GM23338 (cell line): ENCODE data around the gene WIPF3. TPM values are rescaled to one million over a fixed set of nuclear protein-coding genes. Genes with fewer than 3 reads are reported as not detected.

Experiments
- ATAC-seq: fragments of 200-7000 bp; cut with Tn5 transposase; 3 replicates; pipeline ENCODE4 v1.9.1; 2020
- DNase-seq: peaks from one replicate; pipeline ENCODE4 v3.0.0-alpha.2; 2015; ENCODE audit warnings: low spot score
- H2AFZ ChIP-seq: fragments of 200-600 bp; sonication (generic); 2 replicates; pipeline ENCODE4 v1.8.0; 2016; ENCODE audit warnings: antibody characterized with exemption, mild to moderate bottlenecking, moderate library complexity
- H3F3A ChIP-seq: fragments of 200-600 bp; sonication (generic); replicated peaks from 2 replicates; pipeline ENCODE4 v1.8.0; 2017; ENCODE audit warnings: antibody characterized with exemption, mixed run types, low read depth
- H3K27ac ChIP-seq: fragments of 200-600 bp; sonication (generic); 2 replicates; pipeline ENCODE4 v1.6.1; 2016; ENCODE audit warnings: low read depth
- H3K27me3 ChIP-seq: fragments of 200-600 bp; sonication (generic); 2 replicates; pipeline ENCODE4 v1.8.0; 2016; ENCODE audit warnings: mild to moderate bottlenecking, mixed run types, moderate library complexity; ENCODE audit not compliant: insufficient read depth
- H3K36me3 ChIP-seq: fragments of 200-600 bp; sonication (generic); 2 replicates; pipeline ENCODE4 v1.8.0; 2016; ENCODE audit warnings: mild to moderate bottlenecking; ENCODE audit not compliant: insufficient read depth
- H3K4me1 ChIP-seq: fragments of 200-600 bp; sonication (generic); 2 replicates; pipeline ENCODE4 v1.8.0; 2016; ENCODE audit warnings: mild to moderate bottlenecking, moderate library complexity; ENCODE audit not compliant: insufficient read depth
- H3K4me2 ChIP-seq: fragments of 200-600 bp; sonication (generic); 2 replicates; pipeline ENCODE4 v1.7.1; 2017; ENCODE audit warnings: mixed run types
- H3K4me3 ChIP-seq: fragments of 200-600 bp; sonication (generic); 2 replicates; pipeline ENCODE4 v1.6.1; 2016; ENCODE audit warnings: mixed run types
- H3K79me2 ChIP-seq: fragments of 200-600 bp; sonication (generic); replicated peaks from 2 replicates; pipeline ENCODE4 v1.8.0; 2017; ENCODE audit warnings: mild to moderate bottlenecking; ENCODE audit not compliant: insufficient read depth
- H3K9me2 ChIP-seq: fragments of 200-600 bp; sonication (generic); 2 replicates; pipeline ENCODE4 v1.8.0; 2017; ENCODE audit not compliant: insufficient read depth
- H4K20me1 ChIP-seq: fragments of 200-600 bp; sonication (generic); replicated peaks from 2 replicates; pipeline ENCODE4 v1.8.0; 2017; ENCODE audit warnings: mild to moderate bottlenecking; ENCODE audit not compliant: insufficient read depth
- H3K27ac Mint-ChIP-seq: 2 replicates; pipeline ENCODE4 v1.8.0; 2020; ENCODE audit warnings: inconsistent platforms, mild to moderate bottlenecking, moderate library complexity, mixed read lengths
- H3K27me3 Mint-ChIP-seq: 3 replicates; pipeline ENCODE4 v1.8.0; 2022; ENCODE audit warnings: low read depth, mild to moderate bottlenecking, moderate library complexity, mixed read lengths, inconsistent platforms; ENCODE audit not compliant: insufficient read depth, poor library complexity
- H3K36me3 Mint-ChIP-seq: 3 replicates; pipeline ENCODE4 v1.8.0; 2021; ENCODE audit warnings: low read depth, mild to moderate bottlenecking, inconsistent platforms, moderate library complexity, mixed read lengths
- H3K4me1 Mint-ChIP-seq: 3 replicates; pipeline ENCODE4 v1.8.0; 2020; ENCODE audit warnings: mild to moderate bottlenecking, inconsistent platforms, mixed read lengths
- H3K4me3 Mint-ChIP-seq: 3 replicates; pipeline ENCODE4 v1.8.0; 2021; ENCODE audit warnings: moderate library complexity, mild to moderate bottlenecking, inconsistent platforms, mixed read lengths
- H3K9me3 Mint-ChIP-seq: 3 replicates; pipeline ENCODE4 v1.8.0; 2020; ENCODE audit warnings: moderate library complexity, mild to moderate bottlenecking, inconsistent platforms, mixed read lengths
- CREB1 ChIP-seq: fragments of 250-450 bp; sonication (Bioruptor Pico); IDR thresholded peaks from 2 replicates; pipeline ENCODE4 v1.5.0; 2020; ENCODE audit warnings: low read depth, mild to moderate bottlenecking, moderate library complexity
- CTCF ChIP-seq, 2 experiments: fragments of 200-600 bp in 1 of 2; sonication (generic) in 1 of 2; conservative IDR thresholded peaks; 2 replicates each; pipeline versions ENCODE4 v1.5.1 to v1.6.1; 2016 to 2017; ENCODE audit warnings: antibody characterized with exemption in 2 of 2, low read depth in 2 of 2, mild to moderate bottlenecking in 2 of 2, moderate library complexity in 1 of 2
- ETS1 ChIP-seq: IDR thresholded peaks from 2 replicates; pipeline ENCODE4 v1.6.1; 2016; ENCODE audit warnings: antibody characterized with exemption
- EZH2phosphoT487 ChIP-seq: fragments of 200-600 bp; sonication (generic); IDR thresholded peaks from one replicate; pipeline ENCODE4 v1.8.1; 2018; ENCODE audit warnings: antibody characterized with exemption; ENCODE audit not compliant: unreplicated experiment
- JUNB ChIP-seq: IDR thresholded peaks from one replicate; pipeline ENCODE4 v1.6.1; 2016; ENCODE audit warnings: antibody characterized with exemption; ENCODE audit not compliant: unreplicated experiment
- NANOG ChIP-seq: IDR thresholded peaks from 2 replicates; pipeline ENCODE4 v1.6.1; 2016; ENCODE audit warnings: antibody characterized with exemption, borderline replicate concordance
- STAT1 ChIP-seq: IDR thresholded peaks from one replicate; pipeline ENCODE4 v1.6.1; 2016; ENCODE audit warnings: antibody characterized with exemption; ENCODE audit not compliant: unreplicated experiment
- ZNF114 ChIP-seq: fragments of 250-450 bp; sonication (Bioruptor Pico); IDR thresholded peaks from 2 replicates; pipeline ENCODE4 v1.5.0; 2020; ENCODE audit warnings: mild to moderate bottlenecking, moderate library complexity
- ZNF331 ChIP-seq: fragments of 250-450 bp; sonication (Bioruptor Pico); IDR thresholded peaks from 2 replicates; pipeline ENCODE4 v1.5.0; 2020; ENCODE audit warnings: low read depth, mild to moderate bottlenecking, moderate library complexity
- polyA plus RNA-seq: library from polyadenylated mRNA; unstranded; fragments of >200 nt; fragmentation: Nextera tagmentation; extraction: Ambion mirVana; gene quantifications from 2 replicates; pipeline ENCODE4 v1.2.1, GENCODE V29; 2016
- total RNA-seq: library from RNA; depleted of rRNA; stranded (reverse); fragments of >200 nt; shearing (Covaris generic); gene quantifications from 2 replicates; pipeline ENCODE4 v1.2.3, GENCODE V29; 2014
- TF ChIP-seq, protein P1 (sequence below): fragments of 250-450 bp; sonication (Bioruptor Pico); IDR thresholded peaks from 2 replicates; pipeline ENCODE4 v1.5.0; 2020; ENCODE audit warnings: mild to moderate bottlenecking, moderate library complexity

Gene WIPF3
- total and polyA plus RNA-seq, 2 experiments from 2014 or later: 5.7 to 11.4 TPM

GRCh38 chr7:29779017-29779416, 27.3 kb upstream of the WIPF3 start:
- H3K4me1 Mint-ChIP-seq: no peaks in the 10 kb centered on the region
- no peaks in the 10 kb centered on the region for H4K20me1 ChIP-seq
- no peak overlapping the region for H3K27ac Mint-ChIP-seq
- H3K4me3 Mint-ChIP-seq: no peak overlapping the region
- no peaks in the 10 kb centered on the region for H3K79me2 ChIP-seq
- no peaks in the 10 kb centered on the region for H3K27me3 ChIP-seq
- no peaks in the 10 kb centered on the region for H3K4me1 ChIP-seq
- H3K9me2 ChIP-seq: no peaks in the 10 kb centered on the region
- no peak overlapping the region for H3K27ac ChIP-seq
- no peak for ATAC-seq
- H3F3A ChIP-seq: no peaks in the 10 kb centered on the region
- TF ChIP-seq ZNF114 (CRISPR knock-in tag) (no peak), ZNF331 (CRISPR knock-in tag) (no peak), JUNB (no peak), EZH2phosphoT487 (no peak)
- no peaks in the 10 kb centered on the region for H3K9me3 Mint-ChIP-seq
- no peak overlapping the region for H3K4me3 ChIP-seq
- H3K36me3 Mint-ChIP-seq: no peaks in the 10 kb centered on the region
- no peak for DNase-seq
- H2AFZ ChIP-seq: no peak overlapping the region
- no peak overlapping the region for H3K4me2 ChIP-seq
- H3K36me3 ChIP-seq: no peaks in the 10 kb centered on the region
- H3K27me3 Mint-ChIP-seq: no peaks in the 10 kb centered on the region

DNA sequence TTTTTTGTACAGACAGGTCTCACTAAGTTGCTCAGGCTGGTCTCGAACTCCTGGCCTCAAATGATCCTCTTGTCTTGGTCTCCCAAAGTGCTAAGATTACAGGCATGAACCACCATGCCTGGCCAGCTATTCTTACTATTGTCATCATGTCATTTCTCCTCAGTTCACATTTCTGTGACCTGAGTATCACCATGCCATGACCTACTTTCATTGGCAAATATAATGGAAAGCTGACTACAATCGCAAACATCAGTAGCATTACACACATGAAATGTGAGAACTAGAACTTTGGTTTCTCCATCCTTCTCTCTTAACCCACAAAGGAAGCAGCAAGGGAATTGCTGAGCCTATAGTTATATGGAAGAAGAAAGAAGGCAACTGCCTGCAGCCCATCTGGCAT, 26.0 kb upstream of the WIPF3 start:
- no peak overlapping the region for H3K4me3 ChIP-seq
- H3K79me2 ChIP-seq: no peaks in the 10 kb centered on the region
- H3K27me3 Mint-ChIP-seq: no peaks in the 10 kb centered on the region
- no peaks in the 10 kb centered on the region for H3K9me3 Mint-ChIP-seq
- no peaks in the 10 kb centered on the region for H3K27me3 ChIP-seq
- H3K36me3 Mint-ChIP-seq: no peaks in the 10 kb centered on the region
- no peak for ATAC-seq
- no peak overlapping the region for H3K4me2 ChIP-seq
- H3K27ac ChIP-seq: no peak overlapping the region
- H4K20me1 ChIP-seq: no peaks in the 10 kb centered on the region
- no peak overlapping the region for H2AFZ ChIP-seq
- no peak for DNase-seq
- no peaks in the 10 kb centered on the region for H3K4me1 Mint-ChIP-seq
- H3K9me2 ChIP-seq: no peaks in the 10 kb centered on the region
- no peak overlapping the region for H3K27ac Mint-ChIP-seq
- H3K4me1 ChIP-seq: no peaks in the 10 kb centered on the region
- no peaks in the 10 kb centered on the region for H3K36me3 ChIP-seq
- H3F3A ChIP-seq: no peaks in the 10 kb centered on the region
- no peak overlapping the region for H3K4me3 Mint-ChIP-seq
- TF ChIP-seq STAT1: no peak
- TF ChIP-seq JUNB: no peak
- TF ChIP-seq CTCF (conservative IDR thresholded peaks at IDR 0.05; ENCODE audit: low read depth in 2 of 2): no peak
- TF ChIP-seq CREB1 (CRISPR knock-in tag): no peak
- no peak for TF ChIP-seq ETS1
- no peak for TF ChIP-seq EZH2phosphoT487
- TF ChIP-seq, protein P1, sequence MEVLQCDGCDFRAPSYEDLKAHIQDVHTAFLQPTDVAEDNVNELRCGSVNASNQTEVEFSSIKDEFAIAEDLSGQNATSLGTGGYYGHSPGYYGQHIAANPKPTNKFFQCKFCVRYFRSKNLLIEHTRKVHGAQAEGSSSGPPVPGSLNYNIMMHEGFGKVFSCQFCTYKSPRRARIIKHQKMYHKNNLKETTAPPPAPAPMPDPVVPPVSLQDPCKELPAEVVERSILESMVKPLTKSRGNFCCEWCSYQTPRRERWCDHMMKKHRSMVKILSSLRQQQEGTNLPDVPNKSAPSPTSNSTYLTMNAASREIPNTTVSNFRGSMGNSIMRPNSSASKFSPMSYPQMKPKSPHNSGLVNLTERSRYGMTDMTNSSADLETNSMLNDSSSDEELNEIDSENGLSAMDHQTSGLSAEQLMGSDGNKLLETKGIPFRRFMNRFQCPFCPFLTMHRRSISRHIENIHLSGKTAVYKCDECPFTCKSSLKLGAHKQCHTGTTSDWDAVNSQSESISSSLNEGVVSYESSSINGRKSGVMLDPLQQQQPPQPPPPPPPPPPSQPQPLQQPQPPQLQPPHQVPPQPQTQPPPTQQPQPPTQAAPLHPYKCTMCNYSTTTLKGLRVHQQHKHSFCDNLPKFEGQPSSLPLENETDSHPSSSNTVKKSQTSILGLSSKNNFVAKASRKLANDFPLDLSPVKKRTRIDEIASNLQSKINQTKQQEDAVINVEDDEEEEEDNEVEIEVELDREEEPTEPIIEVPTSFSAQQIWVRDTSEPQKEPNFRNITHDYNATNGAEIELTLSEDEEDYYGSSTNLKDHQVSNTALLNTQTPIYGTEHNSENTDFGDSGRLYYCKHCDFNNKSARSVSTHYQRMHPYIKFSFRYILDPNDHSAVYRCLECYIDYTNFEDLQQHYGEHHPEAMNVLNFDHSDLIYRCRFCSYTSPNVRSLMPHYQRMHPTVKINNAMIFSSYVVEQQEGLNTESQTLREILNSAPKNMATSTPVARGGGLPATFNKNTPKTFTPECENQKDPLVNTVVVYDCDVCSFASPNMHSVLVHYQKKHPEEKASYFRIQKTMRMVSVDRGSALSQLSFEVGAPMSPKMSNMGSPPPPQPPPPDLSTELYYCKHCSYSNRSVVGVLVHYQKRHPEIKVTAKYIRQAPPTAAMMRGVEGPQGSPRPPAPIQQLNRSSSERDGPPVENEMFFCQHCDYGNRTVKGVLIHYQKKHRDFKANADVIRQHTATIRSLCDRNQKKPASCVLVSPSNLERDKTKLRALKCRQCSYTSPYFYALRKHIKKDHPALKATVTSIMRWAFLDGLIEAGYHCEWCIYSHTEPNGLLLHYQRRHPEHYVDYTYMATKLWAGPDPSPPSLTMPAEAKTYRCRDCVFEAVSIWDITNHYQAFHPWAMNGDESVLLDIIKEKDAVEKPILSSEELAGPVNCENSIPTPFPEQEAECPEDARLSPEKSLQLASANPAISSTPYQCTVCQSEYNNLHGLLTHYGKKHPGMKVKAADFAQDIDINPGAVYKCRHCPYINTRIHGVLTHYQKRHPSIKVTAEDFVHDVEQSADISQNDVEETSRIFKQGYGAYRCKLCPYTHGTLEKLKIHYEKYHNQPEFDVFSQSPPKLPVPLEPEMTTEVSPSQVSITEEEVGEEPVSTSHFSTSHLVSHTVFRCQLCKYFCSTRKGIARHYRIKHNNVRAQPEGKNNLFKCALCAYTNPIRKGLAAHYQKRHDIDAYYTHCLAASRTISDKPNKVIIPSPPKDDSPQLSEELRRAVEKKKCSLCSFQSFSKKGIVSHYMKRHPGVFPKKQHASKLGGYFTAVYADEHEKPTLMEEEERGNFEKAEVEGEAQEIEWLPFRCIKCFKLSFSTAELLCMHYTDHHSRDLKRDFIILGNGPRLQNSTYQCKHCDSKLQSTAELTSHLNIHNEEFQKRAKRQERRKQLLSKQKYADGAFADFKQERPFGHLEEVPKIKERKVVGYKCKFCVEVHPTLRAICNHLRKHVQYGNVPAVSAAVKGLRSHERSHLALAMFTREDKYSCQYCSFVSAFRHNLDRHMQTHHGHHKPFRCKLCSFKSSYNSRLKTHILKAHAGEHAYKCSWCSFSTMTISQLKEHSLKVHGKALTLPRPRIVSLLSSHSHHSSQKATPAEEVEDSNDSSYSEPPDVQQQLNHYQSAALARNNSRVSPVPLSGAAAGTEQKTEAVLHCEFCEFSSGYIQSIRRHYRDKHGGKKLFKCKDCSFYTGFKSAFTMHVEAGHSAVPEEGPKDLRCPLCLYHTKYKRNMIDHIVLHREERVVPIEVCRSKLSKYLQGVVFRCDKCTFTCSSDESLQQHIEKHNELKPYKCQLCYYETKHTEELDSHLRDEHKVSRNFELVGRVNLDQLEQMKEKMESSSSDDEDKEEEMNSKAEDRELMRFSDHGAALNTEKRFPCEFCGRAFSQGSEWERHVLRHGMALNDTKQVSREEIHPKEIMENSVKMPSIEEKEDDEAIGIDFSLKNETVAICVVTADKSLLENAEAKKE (CRISPR knock-in tag): no peak
- no peak for TF ChIP-seq NANOG
